Measurements from ENCODE around the gene URB1.

Gene URB1

GRCh38 chr21:32350211-32350980, 42.4 kb downstream of the URB1 start:
- TF ChIP-seq REST (IDR thresholded peaks at IDR 0.05; ENCODE audit: insufficient read depth in 1 of 2, low read depth in 2 of 2, low read length in 2 of 2) (no peak), POLR2AphosphoS5 (IDR thresholded peaks at IDR 0.05; ENCODE audit: low read depth, low read length) (no peak), FOXP2 (optimal IDR thresholded peaks at IDR 0.05; ENCODE audit: borderline replicate concordance, extremely low read depth, extremely low read length, insufficient read depth) (no peak), TAF1 (IDR thresholded peaks at IDR 0.05; ENCODE audit: borderline replicate concordance, insufficient read depth, low read length) (no peak), SIN3A (IDR thresholded peaks at IDR 0.05; ENCODE audit: borderline replicate concordance, insufficient read depth, low read length) (no peak)

GRCh38 chr21:32349333-32349944, 43.4 kb downstream of the URB1 start:
- no peak for TF ChIP-seq TAF1 (IDR thresholded peaks at IDR 0.05; ENCODE audit: borderline replicate concordance, insufficient read depth, low read length)
- no peak for TF ChIP-seq POLR2AphosphoS5 (IDR thresholded peaks at IDR 0.05; ENCODE audit: low read depth, low read length)

- TF ChIP-seq POLR2AphosphoS5 (IDR thresholded peaks at IDR 0.05; ENCODE audit: low read depth, low read length) (no peak), REST (IDR thresholded peaks at IDR 0.05; ENCODE audit: insufficient read depth in 1 of 2, low read depth in 2 of 2, low read length in 2 of 2) (no peak), FOXP2 (optimal IDR thresholded peaks at IDR 0.05; ENCODE audit: borderline replicate concordance, extremely low read depth, extremely low read length, insufficient read depth) (no peak), TAF1 (IDR thresholded peaks at IDR 0.05; ENCODE audit: borderline replicate concordance, insufficient read depth, low read length) (no peak), SIN3A (IDR thresholded peaks at IDR 0.05; ENCODE audit: borderline replicate concordance, insufficient read depth, low read length) (no peak)
Observed at GRCh38 chr21:32348604-32349332, 44.0 kb downstream of the URB1 start.

GRCh38 chr21:32347977-32348376, 44.8 kb downstream of the URB1 start:
- TF ChIP-seq POLR2AphosphoS5 (IDR thresholded peaks at IDR 0.05; ENCODE audit: low read depth, low read length) (no peak), REST (IDR thresholded peaks at IDR 0.05; ENCODE audit: insufficient read depth in 1 of 2, low read depth in 2 of 2, low read length in 2 of 2) (no peak), FOXP2 (optimal IDR thresholded peaks at IDR 0.05; ENCODE audit: borderline replicate concordance, extremely low read depth, extremely low read length, insufficient read depth) (no peak), SIN3A (IDR thresholded peaks at IDR 0.05; ENCODE audit: borderline replicate concordance, insufficient read depth, low read length) (no peak), TAF1 (IDR thresholded peaks at IDR 0.05; ENCODE audit: borderline replicate concordance, insufficient read depth, low read length) (no peak)

- TF ChIP-seq FOXP2 (optimal IDR thresholded peaks at IDR 0.05; ENCODE audit: borderline replicate concordance, extremely low read depth, extremely low read length, insufficient read depth) (no peak), SIN3A (IDR thresholded peaks at IDR 0.05; ENCODE audit: borderline replicate concordance, insufficient read depth, low read length) (no peak), REST (IDR thresholded peaks at IDR 0.05; ENCODE audit: insufficient read depth in 1 of 2, low read depth in 2 of 2, low read length in 2 of 2) (no peak), POLR2AphosphoS5 (IDR thresholded peaks at IDR 0.05; ENCODE audit: low read depth, low read length) (no peak), TAF1 (IDR thresholded peaks at IDR 0.05; ENCODE audit: borderline replicate concordance, insufficient read depth, low read length) (no peak)
Observed at GRCh38 chr21:32347351-32347750, 45.5 kb downstream of the URB1 start.
